ENCODE data around the gene S100PBP. TPM values are rescaled to one million over a fixed set of nuclear protein-coding genes. Genes with fewer than 3 reads are reported as not detected.
"Not testable (repeated sequence)": the region's sequence is repeated elsewhere in the genome, so short reads cannot be mapped to it uniquely, and the experiment has no call there.

S100PBP gene
- total and polyA plus RNA-seq, 4 experiments from 2014 or later = 6.5 to 65.5 (median 38.6) TPM

DNA sequence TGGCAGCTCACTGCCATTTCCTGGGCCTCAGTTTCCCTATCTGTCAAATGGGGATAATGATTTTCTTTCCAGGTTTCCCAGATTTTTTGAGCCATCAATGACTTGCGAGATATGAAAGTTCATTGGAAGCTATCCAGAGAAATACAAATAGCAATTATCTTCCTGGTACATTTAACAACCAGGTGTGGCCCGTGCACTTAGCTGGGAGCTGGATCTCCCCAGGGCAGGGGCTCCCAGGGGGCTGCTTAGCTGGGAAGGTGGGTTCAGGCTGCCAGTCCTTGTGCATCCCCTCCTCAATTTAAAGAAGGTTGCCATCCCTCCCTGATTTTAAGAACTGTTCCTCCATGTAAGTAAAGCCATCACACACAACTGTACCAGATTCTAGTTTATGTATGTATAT, 87.3 kb downstream of the S100PBP start:
- H3K36me3 Mint-ChIP-seq = no peaks in the 10 kb centered on the region
- no peaks in the 10 kb centered on the region for H3K36me3 ChIP-seq (ENCODE audit: insufficient read depth, low read length)
- peaks cover 21 to 24% of the 10 kb centered on the region in 2 donors for H3K27me3 Mint-ChIP-seq
- intact Hi-C loops (cut with micrococcal nuclease) = no loop called here
- no peak overlapping the region for H3K4me3 ChIP-seq (ENCODE audit: low read length in 2 of 2)
- POLR2A ChIA-PET (ENCODE audit: partially characterized antibody) = no interaction called here
- H3K27me3 ChIP-seq (ENCODE audit: insufficient read depth, low read length) = peaks cover 8% of the 10 kb centered on the region
- H3K4me1 ChIP-seq (ENCODE audit: insufficient read depth, low read length) = peaks cover 9% of the 10 kb centered on the region
- DNase-seq = no peak
- H3K4me3 Mint-ChIP-seq = no peak overlapping the region
- H3K9me3 ChIP-seq (ENCODE audit: control insufficient read depth in 1 of 2, low read length in 2 of 2) = no peaks in the 10 kb centered on the region
- CTCF ChIA-PET (ENCODE audit: partially characterized antibody) = no interaction called here
- no peak overlapping the region for H3K27ac ChIP-seq (ENCODE audit: low read depth, low read length)
- H3K27ac Mint-ChIP-seq = no peak overlapping the region
- no peaks in the 10 kb centered on the region for H3K9me3 Mint-ChIP-seq
- peaks cover 2 to 14% (median 9%) of the 10 kb centered on the region in 4 donors for H3K4me1 Mint-ChIP-seq

DNA sequence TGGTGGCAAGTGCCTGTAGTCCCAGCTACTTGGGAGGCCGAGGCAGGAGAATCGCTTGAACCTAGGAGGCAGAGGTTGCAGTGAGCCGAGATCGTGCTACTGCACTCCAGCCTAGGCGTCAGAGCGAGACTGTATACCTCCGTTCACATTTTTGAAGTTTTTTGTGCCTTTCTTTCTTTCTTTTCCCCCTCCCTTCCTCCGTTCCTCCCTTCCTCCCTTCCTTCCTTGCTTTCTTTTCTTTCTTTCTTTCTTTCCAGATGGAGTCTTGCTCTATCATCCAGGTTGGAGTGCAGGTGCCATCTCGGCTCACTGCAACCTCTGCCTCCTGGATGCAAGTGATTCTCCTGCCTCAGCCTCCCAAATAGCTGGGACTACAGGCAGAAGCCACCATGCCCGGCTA, 88.1 kb downstream of the S100PBP start:
- H3K4me3 ChIP-seq (ENCODE audit: low read length in 2 of 2); H3K27me3 ChIP-seq (ENCODE audit: insufficient read depth, low read length); H3K9me3 Mint-ChIP-seq; H3K9me3 ChIP-seq (ENCODE audit: control insufficient read depth in 1 of 2, low read length in 2 of 2); H3K4me1 ChIP-seq (ENCODE audit: insufficient read depth, low read length); H3K36me3 Mint-ChIP-seq; H3K4me3 Mint-ChIP-seq; H3K27ac Mint-ChIP-seq; DNase-seq; POLR2A ChIA-PET (ENCODE audit: partially characterized antibody); H3K27ac ChIP-seq (ENCODE audit: low read depth, low read length); H3K36me3 ChIP-seq (ENCODE audit: insufficient read depth, low read length); intact Hi-C loops (cut with micrococcal nuclease); CTCF ChIA-PET (ENCODE audit: partially characterized antibody): not testable (repeated sequence)
- peaks cover 2 to 12% (median 7%) of the 10 kb centered on the region in 4 donors for H3K4me1 Mint-ChIP-seq
- H3K27me3 Mint-ChIP-seq = peaks cover 18% of the 10 kb centered on the region in 2 donors

DNA sequence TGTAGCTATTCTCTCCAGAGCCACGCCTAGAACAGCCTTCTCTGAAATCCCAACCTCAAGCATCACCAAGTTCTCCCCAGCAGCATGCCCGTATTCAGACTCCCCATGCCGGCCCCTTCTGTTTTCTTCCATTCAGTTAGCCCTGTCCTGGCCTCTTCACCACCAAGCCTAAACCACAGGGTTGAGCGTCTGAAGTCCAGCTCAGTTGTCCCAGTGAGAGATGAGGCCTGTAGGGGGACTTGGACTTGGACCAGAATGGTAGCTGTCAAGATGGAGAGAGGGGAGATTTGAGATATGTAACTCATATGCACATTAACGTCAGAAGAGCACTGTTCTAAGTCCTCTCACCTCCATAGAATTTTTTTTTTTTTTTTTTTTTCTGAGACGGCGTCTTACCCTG, 89.2 kb downstream of the S100PBP start:
- Mint-ChIP-seq H3K27me3 (peaks cover 13 to 16% of the 10 kb centered on the region in 2 donors), H3K27ac (no peak overlapping the region), H3K9me3 (peaks cover 0 to 2% (median 0%) of the 10 kb centered on the region in 8 donors), H3K4me1 (peaks cover under 1 to 8% (median 4%) of the 10 kb centered on the region in 4 donors), H3K36me3 (no peaks in the 10 kb centered on the region), H3K4me3 (no peak overlapping the region)
- no peaks in the 10 kb centered on the region for H3K36me3 ChIP-seq (ENCODE audit: insufficient read depth, low read length)
- H3K27me3 ChIP-seq (ENCODE audit: insufficient read depth, low read length) = no peaks in the 10 kb centered on the region
- no peak overlapping the region for H3K27ac ChIP-seq (ENCODE audit: low read depth, low read length)
- no peak overlapping the region for H3K4me3 ChIP-seq (ENCODE audit: low read length in 2 of 2)
- no peaks in the 10 kb centered on the region for H3K9me3 ChIP-seq (ENCODE audit: control insufficient read depth in 1 of 2, low read length in 2 of 2)
- ChIA-PET POLR2A (ENCODE audit: partially characterized antibody) (no interaction called here), CTCF (ENCODE audit: partially characterized antibody) (interaction anchor here (0.7 kb wide), 1 partner anchor 189 kb away, joined by 3 read pairs; no protein-coding TSS in a partner anchor)
- no peak for DNase-seq
- intact Hi-C loops (cut with micrococcal nuclease) = no loop called here
- H3K4me1 ChIP-seq (ENCODE audit: insufficient read depth, low read length) = peaks cover under 1% of the 10 kb centered on the region

DNA sequence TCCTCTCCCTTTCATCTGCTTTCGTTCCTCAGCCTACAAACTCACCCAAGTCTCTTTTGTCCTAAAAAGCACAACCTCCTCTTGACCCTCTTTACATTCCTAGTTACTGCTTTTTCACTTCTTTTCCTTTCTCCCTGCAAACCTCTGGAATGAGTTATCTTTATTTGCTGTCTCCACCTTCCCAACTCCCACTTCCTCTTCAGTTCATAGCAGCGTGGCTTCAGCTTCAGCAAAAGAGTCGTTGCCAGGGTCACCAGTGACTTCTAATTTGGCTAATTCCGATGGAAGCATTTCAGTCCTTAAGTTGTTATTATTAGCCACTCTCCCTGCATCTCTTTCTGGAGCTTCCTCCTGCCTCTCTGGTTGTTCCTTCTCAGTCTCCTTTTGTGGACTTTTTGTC, 90.0 kb downstream of the S100PBP start:
- no peaks in the 10 kb centered on the region for H3K4me1 ChIP-seq (ENCODE audit: insufficient read depth, low read length)
- CTCF ChIA-PET (ENCODE audit: partially characterized antibody) = interaction anchor here (0.7 kb wide), 1 partner anchor 583 kb away, joined by 3 read pairs; no protein-coding TSS in a partner anchor
- Mint-ChIP-seq H3K27me3 (peaks cover 7 to 10% of the 10 kb centered on the region in 2 donors), H3K9me3 (peaks cover 0 to 2% (median 0%) of the 10 kb centered on the region in 8 donors), H3K4me1 (no peaks in the 10 kb centered on the region), H3K36me3 (no peaks in the 10 kb centered on the region), H3K4me3 (no peak overlapping the region), H3K27ac (no peak overlapping the region)
- no peaks in the 10 kb centered on the region for H3K27me3 ChIP-seq (ENCODE audit: insufficient read depth, low read length)
- intact Hi-C loops (cut with micrococcal nuclease) = no loop called here
- no peaks in the 10 kb centered on the region for H3K9me3 ChIP-seq (ENCODE audit: control insufficient read depth in 1 of 2, low read length in 2 of 2)
- no peak overlapping the region for H3K4me3 ChIP-seq (ENCODE audit: low read length in 2 of 2)
- no peak for DNase-seq
- no peaks in the 10 kb centered on the region for H3K36me3 ChIP-seq (ENCODE audit: insufficient read depth, low read length)
- POLR2A ChIA-PET (ENCODE audit: partially characterized antibody) = no interaction called here
- H3K27ac ChIP-seq (ENCODE audit: low read depth, low read length) = no peak overlapping the region

Other genes starting within 250 kb of the S100PBP start
- gene ZBTB8OS, start 167.1 kb upstream of the S100PBP start, total RNA-seq = 10 to 100 TPM; 54.0 to 56.4 TPM
- 10 to 100 TPM; 69.9 to 94.4 TPM for gene ZBTB8OS, start 167.1 kb upstream of the S100PBP start, polyA plus RNA-seq
- 100 to 1,000 TPM; 185 to 186 TPM for gene RBBP4, start 166.4 kb upstream of the S100PBP start, total RNA-seq
- gene RBBP4, start 166.4 kb upstream of the S100PBP start, polyA plus RNA-seq = 100 to 1,000 TPM; 246 to 374 TPM
- not detected for gene SYNC, start 114.9 kb upstream of the S100PBP start, total RNA-seq
- not detected for gene SYNC, start 114.9 kb upstream of the S100PBP start, polyA plus RNA-seq
- 100 to 1,000 TPM; 110 to 114 TPM for gene YARS1, start 295 bp upstream of the S100PBP start, total RNA-seq
- gene YARS1, start 295 bp upstream of the S100PBP start, polyA plus RNA-seq = 10 to 100 TPM; 46.6 to 70.0 TPM
- not detected for gene FNDC5, start 53.3 kb downstream of the S100PBP start, total RNA-seq
- gene FNDC5, start 53.3 kb downstream of the S100PBP start, polyA plus RNA-seq = not detected
- gene HPCA, start 68.8 kb downstream of the S100PBP start, total RNA-seq = under 1 TPM in 1 of 2 experiments, not detected in 1; 0.70 TPM
- gene HPCA, start 68.8 kb downstream of the S100PBP start, polyA plus RNA-seq = not detected
- gene TMEM54, start 83.7 kb downstream of the S100PBP start, total RNA-seq = not detected
- gene TMEM54, start 83.7 kb downstream of the S100PBP start, polyA plus RNA-seq = not detected
- 10 to 100 TPM; 28.5 to 30.6 TPM for gene RNF19B, start 147.2 kb downstream of the S100PBP start, total RNA-seq
- 1 to 10 TPM; 1.1 to 4.8 TPM for gene RNF19B, start 147.2 kb downstream of the S100PBP start, polyA plus RNA-seq
- gene AK2, start 219.2 kb downstream of the S100PBP start, total RNA-seq = 10 to 100 TPM; 88.5 to 94.5 TPM
- gene AK2, start 219.2 kb downstream of the S100PBP start, polyA plus RNA-seq = 100 to 1,000 TPM; 109 to 148 TPM

All from CD4-positive, alpha-beta memory T cell (primary cell).